Stimulated activated naive CD8-positive, alpha-beta T cell treated with anti-CD3 and anti-CD28 coated beads, Interleukin-15, amount 100 ng/mL, for 72 hours (primary cell): Measurements from ENCODE around the gene UPF2.
"Not testable (repeated sequence)": the region's sequence is repeated elsewhere in the genome, so short reads cannot be mapped to it uniquely, and the experiment has no call there.

Experiments
- ATAC-seq: fragments of 150-1000 bp; cut with Tn5 transposase; 2 replicates; pipeline ENCODE4 v1.10.0; 2021; ENCODE audit warnings: mild to moderate bottlenecking, moderate library complexity
- DNase-seq, 2 donors: peaks; one replicate each; pipeline ENCODE4 v3.0.0; 2021 to 2022
- H3K27ac Mint-ChIP-seq, 2 donors: one replicate each; pipeline ENCODE4 v1.8.0; 2022; ENCODE audit warnings: mild to moderate bottlenecking in 2 of 2, mixed read lengths in 2 of 2, moderate library complexity in 2 of 2
- H3K27me3 Mint-ChIP-seq: one replicate; pipeline ENCODE4 v1.8.0; 2022; ENCODE audit warnings: mixed read lengths
- H3K4me1 Mint-ChIP-seq: one replicate; pipeline ENCODE4 v1.8.0; 2022; ENCODE audit warnings: mild to moderate bottlenecking, mixed read lengths
- H3K4me3 Mint-ChIP-seq, 2 donors: one replicate each; pipeline ENCODE4 v1.8.0; 2022; ENCODE audit warnings: mild to moderate bottlenecking in 2 of 2, mixed read lengths in 2 of 2, moderate library complexity in 1 of 2
- H3K9me3 Mint-ChIP-seq, 2 donors: one replicate each; pipeline ENCODE4 v1.8.0; 2022; ENCODE audit warnings: mixed read lengths in 2 of 2

The UPF2 gene

DNA sequence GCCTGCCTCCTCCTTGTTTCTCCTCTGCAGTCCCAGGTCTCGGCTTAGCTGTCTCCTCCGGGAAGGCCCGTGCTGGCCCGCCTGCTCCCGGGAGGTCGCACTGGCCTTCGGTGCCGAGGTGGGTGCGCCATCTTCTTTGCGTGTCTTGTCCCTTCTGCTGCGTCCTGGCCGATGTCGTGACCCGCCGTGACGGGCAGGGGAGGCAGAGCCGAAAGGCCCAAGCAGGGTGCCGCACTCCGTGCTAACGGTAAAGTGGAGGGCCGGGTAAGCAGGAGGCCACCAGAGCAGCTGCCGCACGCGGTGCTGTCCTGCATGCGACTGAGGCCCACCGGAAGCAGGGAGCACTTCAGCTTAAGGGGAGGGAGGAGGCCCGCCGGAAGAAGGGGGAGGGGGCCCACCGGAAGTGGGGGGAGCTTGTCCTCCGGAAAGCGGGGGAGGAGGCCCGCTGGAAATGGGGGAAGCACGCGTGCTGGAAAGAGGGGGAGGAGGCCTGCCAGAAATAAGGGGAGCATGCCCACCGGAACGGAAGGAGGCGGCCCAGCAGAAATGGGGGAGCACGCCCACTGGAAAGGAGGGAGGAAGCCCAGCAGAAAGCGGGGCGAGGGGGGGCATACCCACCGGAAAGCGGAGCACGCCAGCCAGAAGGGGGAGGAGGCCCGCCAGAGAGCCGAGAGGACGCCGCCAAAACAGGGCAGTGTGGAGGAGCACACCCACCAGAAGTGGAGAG, 148.1 kb downstream of the UPF2 start:
- H3K4me3 Mint-ChIP-seq: no peak overlapping the region
- no peak overlapping the region for H3K27ac Mint-ChIP-seq
- no peak for ATAC-seq
- DNase-seq: no peak
- H3K9me3 Mint-ChIP-seq: no peaks in the 10 kb centered on the region
- no peaks in the 10 kb centered on the region for H3K4me1 Mint-ChIP-seq
- no peaks in the 10 kb centered on the region for H3K27me3 Mint-ChIP-seq

DNA sequence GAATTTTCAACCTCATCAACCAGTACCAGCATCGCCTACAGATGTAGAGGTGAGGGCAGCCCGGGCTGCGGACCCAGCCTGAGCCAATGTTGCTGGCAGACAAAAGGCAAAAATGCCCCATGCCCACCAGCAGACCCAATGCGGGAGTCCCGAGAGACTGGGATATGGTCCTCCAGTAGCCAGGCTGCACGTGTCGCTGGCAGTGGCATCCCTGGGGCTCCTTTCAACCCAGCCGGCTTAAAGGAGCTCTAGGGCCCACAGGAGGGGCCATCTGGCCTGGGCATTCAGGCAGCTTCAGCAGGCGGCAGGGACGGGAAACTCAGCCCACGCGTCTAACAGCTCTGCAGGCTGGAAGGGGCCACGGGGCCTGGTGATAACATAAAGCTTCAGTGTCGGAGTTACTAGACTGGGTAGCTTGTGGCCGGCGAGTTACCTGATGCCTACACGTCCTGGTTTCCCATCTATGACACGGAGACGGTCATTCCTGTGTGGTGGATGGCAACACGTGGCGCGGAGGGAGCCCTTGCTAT, 148.8 kb downstream of the UPF2 start:
- no peak for ATAC-seq
- no peaks in the 10 kb centered on the region for H3K4me1 Mint-ChIP-seq

DNA sequence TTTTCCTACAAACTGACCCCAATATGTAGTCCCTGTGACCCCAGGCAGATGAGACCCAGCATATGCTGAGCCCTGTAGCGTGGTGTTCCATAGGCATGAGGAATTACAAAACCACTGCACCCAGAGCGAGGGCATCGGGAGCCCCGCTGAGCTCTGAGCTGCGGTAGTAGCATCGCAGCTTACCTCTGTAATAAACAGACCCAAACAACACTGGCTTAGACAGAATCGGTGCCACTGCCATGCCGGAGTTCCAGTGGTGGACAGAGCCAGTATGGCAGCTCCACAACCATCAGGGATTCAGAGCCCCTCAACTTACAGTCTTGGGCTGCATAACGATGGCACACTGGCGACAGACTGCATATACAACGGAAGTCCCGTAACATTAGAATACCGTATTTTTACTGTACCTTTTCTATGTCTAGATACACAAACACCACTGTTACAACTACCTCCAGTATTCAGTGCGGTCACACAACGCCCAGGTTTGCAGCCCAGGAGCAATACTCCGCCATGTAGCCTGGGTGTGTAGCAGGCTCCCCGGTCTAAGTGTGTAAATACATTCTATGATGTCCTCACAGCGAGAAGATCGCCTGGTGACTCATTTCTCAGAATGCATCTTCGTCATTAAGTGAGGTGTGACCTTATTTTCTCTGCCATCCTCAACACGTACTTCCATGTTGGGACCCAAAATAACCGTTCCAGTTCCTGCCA, 150.7 kb downstream of the UPF2 start:
- no peaks in the 10 kb centered on the region for H3K4me1 Mint-ChIP-seq
- DNase-seq: no peak
- H3K9me3 Mint-ChIP-seq: no peaks in the 10 kb centered on the region
- no peak overlapping the region for H3K4me3 Mint-ChIP-seq
- H3K27me3 Mint-ChIP-seq: no peaks in the 10 kb centered on the region
- no peak overlapping the region for H3K27ac Mint-ChIP-seq
- no peak for ATAC-seq

More for the DNA sequence above, 148.8 kb downstream of the UPF2 start:
- no peak for DNase-seq
- no peak overlapping the region for H3K27ac Mint-ChIP-seq
- no peaks in the 10 kb centered on the region for H3K27me3 Mint-ChIP-seq
- H3K4me3 Mint-ChIP-seq: no peak overlapping the region
- no peaks in the 10 kb centered on the region for H3K9me3 Mint-ChIP-seq

DNA sequence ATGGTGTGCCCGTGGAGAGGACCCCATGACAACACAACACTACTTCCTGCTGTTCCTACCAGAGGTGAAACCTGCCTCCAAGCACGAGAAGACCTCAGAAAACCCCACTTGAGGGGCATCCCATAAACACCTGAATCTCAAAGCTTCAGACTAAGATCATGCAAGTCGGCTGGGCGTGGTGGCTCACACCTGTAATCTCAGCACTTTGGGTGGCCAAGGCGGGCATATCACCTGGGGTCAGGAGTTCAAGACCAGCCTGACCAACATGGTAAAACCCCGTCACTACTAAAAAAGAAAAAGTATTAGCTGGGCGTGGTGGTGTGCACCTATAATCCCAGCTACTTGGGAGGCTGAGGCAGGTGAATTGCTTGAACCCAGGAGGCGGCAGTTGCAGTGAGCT, 153.3 kb downstream of the UPF2 start:
- not testable (repeated sequence) for ATAC-seq, H3K27me3 Mint-ChIP-seq, H3K4me3 Mint-ChIP-seq, H3K9me3 Mint-ChIP-seq, H3K4me1 Mint-ChIP-seq, DNase-seq, H3K27ac Mint-ChIP-seq

- Mint-ChIP-seq H3K4me3 (no peak overlapping the region), H3K27ac (peak overlapping the region in 1 of 2 donors; percentile 20), H3K4me1 (no peaks in the 10 kb centered on the region), H3K27me3 (no peaks in the 10 kb centered on the region), H3K9me3 (no peaks in the 10 kb centered on the region)
- DNase-seq: no peak
- ATAC-seq: no peak
Observed at GRCh38 chr10:11887381-11888227, 155.0 kb downstream of the UPF2 start.

DNA sequence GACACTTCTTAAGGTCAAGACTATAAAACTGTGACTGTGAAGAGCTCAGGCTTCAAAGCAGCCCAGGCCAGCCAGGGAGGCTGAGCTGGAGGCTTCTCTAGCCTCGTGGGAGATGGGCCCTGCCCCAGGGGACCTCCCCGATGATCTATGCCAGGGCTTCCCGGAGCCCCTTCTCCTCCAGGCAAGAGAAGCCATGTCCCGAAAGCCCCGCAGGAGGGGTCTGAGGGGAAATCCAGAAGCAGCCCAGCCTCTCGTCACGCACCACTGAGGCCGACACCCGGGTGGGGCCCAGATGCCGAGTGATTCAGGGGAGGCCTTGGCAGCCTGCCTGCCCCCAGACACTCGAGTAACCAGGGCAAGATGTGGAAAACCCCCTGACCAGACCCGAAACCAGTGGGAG, 155.8 kb downstream of the UPF2 start:
- H3K27me3 Mint-ChIP-seq: no peaks in the 10 kb centered on the region
- ATAC-seq (no peak), DNase-seq (no peak)
- H3K4me1 Mint-ChIP-seq: no peaks in the 10 kb centered on the region
- no peak overlapping the region for H3K4me3 Mint-ChIP-seq
- H3K9me3 Mint-ChIP-seq: no peaks in the 10 kb centered on the region
- no peak overlapping the region for H3K27ac Mint-ChIP-seq

- H3K27me3 Mint-ChIP-seq: no peaks in the 10 kb centered on the region
- H3K4me1 Mint-ChIP-seq: no peaks in the 10 kb centered on the region
- no peaks in the 10 kb centered on the region for H3K9me3 Mint-ChIP-seq
- DNase-seq (no peak), ATAC-seq (no peak)
- H3K27ac Mint-ChIP-seq: no peak overlapping the region
- no peak overlapping the region for H3K4me3 Mint-ChIP-seq
Observed at GRCh38 chr10:11886138-11886474, 156.5 kb downstream of the UPF2 start.

DNA sequence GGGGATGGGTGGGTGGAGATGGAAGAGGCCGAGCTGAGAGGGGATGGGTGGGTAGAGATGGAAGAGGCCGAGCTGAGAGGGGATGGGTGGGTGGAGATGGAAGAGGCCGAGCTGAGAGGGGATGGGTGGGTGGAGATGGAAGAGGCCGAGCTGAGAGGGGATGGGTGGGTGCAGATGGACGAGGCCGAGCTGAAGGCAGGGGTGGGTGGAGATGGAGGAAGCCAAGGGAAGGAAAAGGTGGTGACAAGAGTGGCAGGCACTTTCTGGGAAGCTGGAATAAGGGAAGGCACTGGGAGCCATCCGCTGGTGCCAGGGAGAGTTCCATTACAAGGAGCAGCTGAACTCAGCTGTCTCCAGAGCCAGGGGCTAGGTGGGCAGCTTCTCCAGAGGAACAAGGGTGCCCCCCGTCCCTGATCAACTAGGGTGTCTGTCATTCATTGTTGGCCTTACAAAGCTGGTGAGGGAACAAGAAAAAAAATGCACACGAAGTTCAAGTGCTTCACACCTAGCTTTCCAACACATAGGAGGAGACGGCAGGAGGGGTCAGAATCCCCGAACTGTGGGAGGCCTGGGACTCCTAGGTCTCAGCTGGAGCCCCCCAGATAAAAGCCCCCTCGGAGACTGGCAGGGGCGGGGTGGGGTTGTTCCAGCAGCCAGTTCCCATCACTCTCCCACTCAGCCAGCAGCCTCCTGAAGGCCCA, 157.0 kb downstream of the UPF2 start:
- Mint-ChIP-seq H3K4me1 (no peaks in the 10 kb centered on the region), H3K27ac (no peak overlapping the region), H3K27me3 (no peaks in the 10 kb centered on the region), H3K4me3 (no peak overlapping the region), H3K9me3 (no peaks in the 10 kb centered on the region)
- DNase-seq (no peak), ATAC-seq (no peak)

DNA sequence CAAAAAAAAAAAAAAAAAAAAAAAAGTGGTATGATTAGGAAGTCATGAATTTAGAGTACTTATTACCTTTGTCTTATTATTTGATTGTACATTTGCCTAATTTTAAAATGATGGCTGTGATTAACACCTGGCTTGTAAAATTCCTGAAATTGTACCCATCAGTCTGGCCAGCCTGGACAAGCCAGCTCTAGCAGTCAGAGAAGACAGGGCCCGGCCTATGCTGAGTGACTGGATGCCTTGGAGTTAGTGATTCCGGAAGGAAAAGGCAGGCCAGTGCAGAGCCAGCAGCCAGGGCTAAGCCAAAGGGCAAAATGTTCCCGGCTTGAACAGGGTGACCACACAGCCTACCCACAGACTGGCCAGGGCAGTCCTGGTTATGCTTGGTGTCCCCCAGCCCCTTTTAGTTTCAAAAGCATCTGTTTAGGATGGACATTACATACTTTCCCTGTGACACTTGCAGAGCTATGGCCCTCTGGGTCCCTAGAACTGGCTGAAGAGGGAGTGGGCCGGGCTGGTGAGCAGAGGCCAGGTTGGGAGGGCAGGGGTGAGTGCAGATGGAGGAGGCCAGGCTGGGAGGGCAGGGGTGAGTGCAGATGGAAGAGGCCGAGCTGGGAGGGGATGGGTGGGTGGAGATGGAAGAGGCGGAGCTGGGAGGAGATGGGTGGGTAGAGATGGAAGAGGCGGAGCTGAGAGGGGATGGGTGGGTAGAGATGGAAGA, 157.7 kb downstream of the UPF2 start:
- DNase-seq: no peak
- H3K9me3 Mint-ChIP-seq: no peaks in the 10 kb centered on the region
- peak overlapping the region in 1 of 2 donors; percentile 34 for H3K27ac Mint-ChIP-seq
- no peak for ATAC-seq
- H3K27me3 Mint-ChIP-seq: no peaks in the 10 kb centered on the region
- H3K4me3 Mint-ChIP-seq: no peak overlapping the region
- no peaks in the 10 kb centered on the region for H3K4me1 Mint-ChIP-seq

DNA sequence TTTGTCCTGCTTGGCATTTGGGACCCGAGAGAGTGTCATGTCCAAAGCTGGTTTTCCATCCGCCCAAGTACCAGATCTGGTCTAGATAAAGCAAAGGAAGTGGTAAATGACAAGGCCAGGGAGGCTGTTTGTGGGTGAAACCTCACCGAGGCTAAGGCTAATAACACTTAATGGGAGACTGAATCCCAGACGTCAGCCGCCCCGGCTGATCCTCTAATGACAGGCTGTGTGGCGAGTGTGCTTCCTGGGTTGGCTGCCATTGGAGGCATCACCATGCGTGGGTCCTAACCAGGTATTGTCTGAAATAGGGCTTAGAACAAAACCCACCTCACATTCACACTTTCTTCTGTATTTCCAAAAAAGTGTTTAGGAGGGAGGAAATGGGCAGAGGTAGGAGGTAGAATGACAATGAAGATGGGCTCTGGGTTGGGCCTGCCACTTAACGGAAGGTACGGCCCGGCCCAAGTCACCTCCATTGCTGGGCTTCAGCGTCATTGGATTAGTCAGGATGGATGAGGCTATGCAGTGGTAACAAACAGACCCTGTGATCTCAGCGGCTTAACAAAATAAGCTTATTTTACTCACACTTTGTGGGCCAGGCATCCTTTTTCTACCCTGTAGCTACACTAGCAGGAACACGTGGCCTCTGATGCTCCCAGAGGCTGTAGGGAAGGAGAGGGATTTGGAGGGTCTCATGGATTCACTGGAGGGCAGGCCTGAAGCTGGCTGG, 159.8 kb downstream of the UPF2 start:
- no peak for DNase-seq
- H3K27me3 Mint-ChIP-seq: no peaks in the 10 kb centered on the region

DNA sequence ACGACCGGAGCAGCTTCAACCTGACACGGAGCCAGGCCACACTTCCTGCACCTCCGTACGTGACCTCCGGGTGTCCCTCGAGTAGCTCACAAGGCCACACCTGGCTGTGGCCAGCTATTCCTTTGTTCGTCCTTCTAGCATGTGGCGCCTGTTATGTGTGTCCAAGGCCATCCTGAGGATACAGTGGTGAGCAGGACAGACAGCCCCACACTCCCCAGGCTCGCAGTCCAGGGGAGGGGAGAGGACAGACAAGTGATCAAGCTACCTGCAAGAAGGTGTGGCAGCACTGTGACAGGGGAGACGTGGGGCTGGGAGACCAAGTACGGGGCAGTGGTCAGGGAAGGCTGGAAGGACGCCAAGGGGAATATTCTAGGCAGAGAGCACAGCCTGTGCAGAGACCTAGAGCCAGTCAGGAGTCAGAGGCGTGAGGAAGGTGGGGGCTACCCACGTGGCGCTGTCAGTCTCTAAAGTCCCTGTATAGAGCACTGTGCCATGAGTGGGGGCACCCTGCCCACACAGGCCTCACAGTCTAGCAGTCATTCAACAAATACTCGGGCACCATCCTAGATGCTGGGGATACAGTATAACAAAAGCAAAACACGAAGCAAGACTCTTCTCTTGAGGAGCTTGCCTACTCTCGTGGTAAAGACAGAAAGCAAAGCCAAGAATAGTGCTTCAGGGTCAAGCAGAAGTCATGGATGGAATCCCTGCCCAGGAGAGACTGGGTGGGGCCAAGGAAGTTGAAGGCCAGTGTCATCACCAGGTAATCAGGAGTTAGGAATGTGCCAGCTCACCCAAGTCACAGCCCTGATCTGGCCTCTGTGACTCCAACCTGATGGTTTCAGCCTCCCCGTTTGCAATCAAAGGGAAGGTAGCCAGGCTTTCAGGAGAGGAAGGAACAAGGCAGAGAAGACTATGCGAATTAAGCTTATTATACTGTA, 160.9 kb downstream of the UPF2 start:
- Mint-ChIP-seq H3K27me3 (peaks cover 4% of the 10 kb centered on the region), H3K4me3 (no peak overlapping the region), H3K4me1 (no peaks in the 10 kb centered on the region), H3K9me3 (no peaks in the 10 kb centered on the region), H3K27ac (no peak overlapping the region)
- ATAC-seq: no peak
- DNase-seq: no peak

More for the DNA sequence above, 159.8 kb downstream of the UPF2 start:
- Mint-ChIP-seq H3K27ac (no peak overlapping the region), H3K4me3 (no peak overlapping the region), H3K9me3 (no peaks in the 10 kb centered on the region), H3K4me1 (no peaks in the 10 kb centered on the region)
- ATAC-seq: no peak

- peaks cover 10% of the 10 kb centered on the region for H3K27me3 Mint-ChIP-seq
- no peak for DNase-seq
- no peak overlapping the region for H3K4me3 Mint-ChIP-seq
- no peak for ATAC-seq
- H3K9me3 Mint-ChIP-seq: no peaks in the 10 kb centered on the region
- peak overlapping the region in 1 of 2 donors; percentile 86 for H3K27ac Mint-ChIP-seq
- no peaks in the 10 kb centered on the region for H3K4me1 Mint-ChIP-seq
Observed at GRCh38 chr10:11881030-11881476, 161.6 kb downstream of the UPF2 start.
